Activated naive CD4-positive, alpha-beta T cell treated with anti-CD3 and anti-CD28 coated beads, Interleukin-2, amount 10 ng/mL, durations not matched to agents 7 days and 5 days (primary cell): ENCODE measurements around the gene GINS2.

Experiments
- CTCF ChIA-PET: fragments of 350-600 bp; sonication (Branson Sonifier 250); formaldehyde crosslinking; loops from one replicate; lab custom pipeline; 2021; ENCODE audit warnings: antibody characterized with exemption; lab: Charles Lee
- DNase-seq: peaks from one replicate; pipeline ENCODE4 v3.0.0-alpha.2; 2020
- H3K27ac Mint-ChIP-seq: one replicate; pipeline ENCODE4 v1.8.0; 2021; ENCODE audit warnings: mild to moderate bottlenecking, moderate library complexity, mixed read lengths
- H3K27me3 Mint-ChIP-seq: one replicate; pipeline ENCODE4 v1.8.0; 2021; ENCODE audit warnings: mild to moderate bottlenecking, mixed read lengths
- H3K36me3 Mint-ChIP-seq: one replicate; pipeline ENCODE4 v1.8.0; 2021; ENCODE audit warnings: mixed read lengths
- H3K4me1 Mint-ChIP-seq: one replicate; pipeline ENCODE4 v1.8.0; 2021; ENCODE audit warnings: mixed read lengths
- H3K4me3 Mint-ChIP-seq: one replicate; pipeline ENCODE4 v1.8.0; 2021; ENCODE audit warnings: mild to moderate bottlenecking, moderate library complexity, mixed read lengths
- H3K9me3 Mint-ChIP-seq: one replicate; pipeline ENCODE4 v1.8.0; 2021; ENCODE audit warnings: mixed read lengths

Gene GINS2

DNA sequence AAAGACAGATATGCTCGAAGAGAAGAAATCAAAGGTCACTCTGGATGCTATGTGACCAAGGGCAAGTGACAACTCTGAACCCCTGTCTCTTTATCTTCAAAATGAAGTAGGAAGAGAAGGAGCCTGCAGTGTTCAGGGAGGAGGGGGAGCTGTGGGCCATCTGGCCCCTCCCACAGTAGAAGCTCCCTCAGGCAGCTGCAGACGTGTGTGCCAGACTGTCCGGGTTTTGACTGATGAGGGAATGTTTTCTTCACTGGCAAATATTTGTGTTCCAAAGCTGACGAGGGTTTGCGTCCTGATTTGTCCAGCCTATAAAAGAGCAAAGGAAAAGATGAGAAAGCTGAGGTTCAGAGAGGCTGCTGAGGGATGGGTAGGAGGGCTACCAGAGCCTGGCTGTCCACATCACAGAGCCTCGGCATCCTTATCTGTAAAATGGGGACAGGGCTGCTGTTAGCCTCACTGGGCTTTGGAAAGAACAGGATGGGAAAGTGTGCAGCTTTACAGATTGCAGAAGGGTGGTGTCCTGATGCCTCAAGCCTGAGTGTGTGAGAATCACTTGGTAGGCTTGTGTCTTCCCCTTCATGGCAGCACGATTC, 1.8 kb upstream of the GINS2 start:
- CTCF ChIA-PET: interaction anchor here (1.1 to 2.1 kb wide), 2 partner anchors 28 to 32 kb away, joined by 5 to 7 read pairs; no protein-coding TSS in a partner anchor
- peaks cover 8% of the 10 kb centered on the region for H3K36me3 Mint-ChIP-seq
- H3K4me3 Mint-ChIP-seq: no peak overlapping the region
- DNase-seq: no peak
- H3K27ac Mint-ChIP-seq: no peak overlapping the region
- H3K4me1 Mint-ChIP-seq: peaks cover 23% of the 10 kb centered on the region
- no peaks in the 10 kb centered on the region for H3K9me3 Mint-ChIP-seq
- peaks cover 55% of the 10 kb centered on the region for H3K27me3 Mint-ChIP-seq

DNA sequence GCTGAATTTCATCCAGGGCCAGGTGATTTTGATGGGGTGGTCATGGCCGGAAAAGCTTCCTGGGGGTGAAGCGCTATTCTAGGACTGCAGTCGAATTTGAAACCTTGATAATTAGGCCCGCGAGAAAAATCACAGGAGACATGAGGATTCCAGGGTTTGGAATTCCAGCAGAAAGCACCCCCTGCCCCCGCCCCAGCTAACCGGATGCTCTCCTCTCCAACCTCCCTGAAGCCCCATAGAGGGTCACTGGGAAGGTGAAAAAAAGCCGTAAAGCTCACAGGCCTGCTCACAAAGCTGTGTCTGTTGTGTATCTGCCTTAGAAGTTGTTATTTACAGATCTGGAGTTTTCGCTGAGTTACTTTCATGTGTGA, 1.2 kb upstream of the GINS2 start:
- CTCF ChIA-PET: interaction anchor here (1.1 to 2.1 kb wide), 2 partner anchors 28 to 31 kb away, joined by 5 to 7 read pairs; no protein-coding TSS in a partner anchor
- H3K27me3 Mint-ChIP-seq: peaks cover 48% of the 10 kb centered on the region
- peaks cover 8% of the 10 kb centered on the region for H3K36me3 Mint-ChIP-seq
- peaks cover 23% of the 10 kb centered on the region for H3K4me1 Mint-ChIP-seq
- DNase-seq: no peak
- H3K9me3 Mint-ChIP-seq: no peaks in the 10 kb centered on the region
- peak overlapping the region; percentile 15 for H3K4me3 Mint-ChIP-seq
- no peak overlapping the region for H3K27ac Mint-ChIP-seq

DNA sequence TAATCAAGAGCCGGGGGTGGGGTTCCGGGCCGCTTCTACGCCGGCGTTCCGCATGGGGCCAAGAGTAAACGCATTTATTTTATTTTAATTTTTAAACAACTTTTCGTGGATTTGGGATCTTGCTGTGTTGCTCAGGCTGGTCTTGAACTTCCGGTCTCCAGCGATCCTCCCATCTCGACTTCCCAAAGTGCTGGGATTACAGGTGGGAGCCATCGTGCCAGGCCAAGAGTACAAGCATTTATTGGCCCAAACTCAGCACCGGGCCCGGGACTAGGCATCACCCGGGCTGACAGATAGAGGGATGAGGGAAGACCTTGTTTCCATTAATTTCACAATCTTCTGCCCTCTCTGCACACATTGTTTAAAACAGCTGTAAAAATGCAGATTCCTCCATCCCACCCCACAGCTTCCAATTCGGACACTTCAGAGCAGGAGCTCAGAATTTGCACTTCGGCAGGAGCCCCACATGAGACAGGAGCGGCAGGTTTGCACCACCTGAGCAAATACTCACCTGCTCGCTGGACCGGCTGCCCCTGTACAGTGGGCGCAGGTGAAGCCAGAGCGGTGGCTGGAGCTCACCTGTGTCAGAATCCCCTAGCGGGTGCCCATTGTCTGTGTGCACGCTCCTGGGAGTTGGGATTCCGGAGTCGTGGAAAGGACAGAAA, 663 bp upstream of the GINS2 start:
- Mint-ChIP-seq H3K27ac (no peak overlapping the region), H3K27me3 (peaks cover 45% of the 10 kb centered on the region), H3K4me3 (peak overlapping the region; percentile 64), H3K9me3 (no peaks in the 10 kb centered on the region), H3K36me3 (peaks cover 8% of the 10 kb centered on the region), H3K4me1 (peaks cover 24% of the 10 kb centered on the region)
- CTCF ChIA-PET: interaction anchor here (1.1 to 2.1 kb wide), 3 partner anchors 29 to 273 kb away, joined by 3 to 7 read pairs (median 5); no protein-coding TSS in a partner anchor
- no peak for DNase-seq

DNA sequence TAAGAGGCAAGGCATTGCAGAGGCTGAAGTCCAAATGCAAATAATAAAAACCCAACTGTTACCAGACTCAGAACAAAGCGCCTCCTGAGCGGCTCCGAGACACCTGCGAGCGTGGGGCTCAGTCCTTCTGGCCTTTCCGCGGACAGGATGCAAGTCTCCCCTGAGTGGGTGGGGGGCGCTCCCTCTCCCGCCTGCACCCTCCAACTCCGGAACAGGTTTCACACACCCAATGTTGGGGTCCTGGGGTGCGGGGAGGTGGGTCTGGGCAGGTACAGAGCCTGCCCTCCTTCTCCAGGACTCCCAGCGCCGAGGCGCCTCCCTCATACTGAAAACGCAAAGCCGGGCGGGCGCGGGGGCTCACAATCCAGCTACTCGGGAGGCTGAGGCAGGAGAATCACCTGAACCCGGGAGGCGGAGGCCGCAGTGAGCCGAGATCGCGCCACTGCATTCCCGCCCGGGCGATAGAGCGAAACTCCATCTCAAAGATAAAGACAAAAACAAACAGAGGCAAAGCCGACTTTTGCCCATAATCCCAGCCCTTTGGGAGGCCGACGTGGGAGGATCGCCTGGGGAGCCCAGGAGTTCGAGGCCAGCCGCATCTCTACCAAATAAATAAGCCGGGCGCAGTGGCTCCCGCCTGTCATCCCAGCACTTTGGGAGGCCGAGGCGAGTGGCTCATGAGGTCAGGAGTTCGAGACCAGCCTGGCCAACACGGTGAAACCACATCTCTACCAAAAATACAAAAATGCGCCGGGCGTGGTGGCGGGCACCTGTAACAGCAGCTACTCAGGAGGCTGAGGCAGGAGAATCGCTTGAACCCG, 893 bp downstream of the GINS2 start:
- Mint-ChIP-seq H3K4me3 (peak overlapping the region; percentile 81), H3K36me3 (peaks cover 15% of the 10 kb centered on the region), H3K27ac (peak overlapping the region; percentile 80), H3K4me1 (peaks cover 28% of the 10 kb centered on the region), H3K9me3 (no peaks in the 10 kb centered on the region), H3K27me3 (peaks cover 31% of the 10 kb centered on the region)
- CTCF ChIA-PET: interaction anchor here (1.2 kb wide), 1 partner anchor 272 kb away, joined by 3 read pairs; no protein-coding TSS in a partner anchor
- peak; percentile 33 for DNase-seq

DNA sequence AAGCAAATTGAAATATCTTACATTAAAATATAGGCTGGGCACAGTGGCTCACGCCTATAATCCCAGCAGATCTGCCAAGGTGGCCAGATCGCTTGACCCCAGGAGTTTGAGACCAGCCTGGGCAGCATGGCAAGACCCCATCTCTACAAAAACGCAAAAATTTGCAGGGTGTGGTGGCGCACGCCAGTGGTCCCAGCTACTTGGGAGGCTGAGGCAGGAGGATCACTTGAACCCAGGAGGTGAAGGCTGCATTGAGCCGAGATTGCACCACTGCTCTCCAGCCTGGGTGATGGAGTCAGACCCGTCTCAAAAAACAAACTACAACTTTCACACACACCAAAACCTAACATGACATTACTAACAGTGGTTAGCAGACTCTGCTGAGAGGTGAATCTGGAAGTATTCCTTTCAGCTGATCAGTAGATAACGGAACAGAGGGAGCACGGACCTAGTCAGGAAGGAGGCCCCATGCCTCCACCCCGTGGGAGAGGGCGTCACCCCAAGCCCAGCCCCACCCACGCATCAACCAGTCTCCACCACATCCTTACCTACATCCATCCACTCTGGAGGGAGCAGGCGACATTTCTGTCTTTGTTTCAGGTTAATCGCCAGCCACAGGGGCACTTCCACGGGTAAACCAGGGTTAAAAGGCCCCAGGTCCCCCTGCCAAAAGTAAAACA, 1.7 kb downstream of the GINS2 start:
- DNase-seq: peak; percentile 74

DNA sequence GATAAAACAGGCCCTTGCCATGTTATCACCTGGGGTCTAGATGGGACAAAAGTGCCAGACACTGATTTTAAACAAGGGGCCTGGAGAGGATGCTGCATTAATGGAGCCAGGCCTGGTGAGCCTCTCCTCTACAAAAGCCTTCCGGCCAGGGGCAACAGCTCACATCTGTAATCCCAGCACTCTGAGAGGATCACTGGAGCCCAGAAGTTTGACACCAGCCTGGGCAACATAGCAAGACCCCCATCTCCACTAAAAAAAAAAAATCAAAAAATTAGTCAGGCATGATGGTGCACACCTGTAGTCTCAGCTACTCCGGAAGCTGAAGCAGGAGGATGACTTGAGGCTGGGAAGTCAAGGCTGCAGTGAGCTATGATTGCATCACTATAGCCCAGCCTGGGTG, 3.5 kb downstream of the GINS2 start:
- H3K27ac Mint-ChIP-seq: no peak overlapping the region
- CTCF ChIA-PET: interaction anchor here (0.6 to 1.4 kb wide), 4 partner anchors 10 to 117 kb away, joined by 3 to 4 read pairs (median 4); no protein-coding TSS in a partner anchor
- no peaks in the 10 kb centered on the region for H3K9me3 Mint-ChIP-seq

More for the DNA sequence above, 1.7 kb downstream of the GINS2 start:
- CTCF ChIA-PET: interaction anchor here (1.3 kb wide), 1 partner anchor 379 kb away, joined by 3 read pairs; no protein-coding TSS in a partner anchor
- peak overlapping the region; percentile 81 for H3K4me3 Mint-ChIP-seq
- H3K27ac Mint-ChIP-seq: peak overlapping the region; percentile 79
- H3K27me3 Mint-ChIP-seq: peaks cover 25% of the 10 kb centered on the region
- peaks cover 28% of the 10 kb centered on the region for H3K4me1 Mint-ChIP-seq
- H3K9me3 Mint-ChIP-seq: no peaks in the 10 kb centered on the region
- peaks cover 15% of the 10 kb centered on the region for H3K36me3 Mint-ChIP-seq

DNA sequence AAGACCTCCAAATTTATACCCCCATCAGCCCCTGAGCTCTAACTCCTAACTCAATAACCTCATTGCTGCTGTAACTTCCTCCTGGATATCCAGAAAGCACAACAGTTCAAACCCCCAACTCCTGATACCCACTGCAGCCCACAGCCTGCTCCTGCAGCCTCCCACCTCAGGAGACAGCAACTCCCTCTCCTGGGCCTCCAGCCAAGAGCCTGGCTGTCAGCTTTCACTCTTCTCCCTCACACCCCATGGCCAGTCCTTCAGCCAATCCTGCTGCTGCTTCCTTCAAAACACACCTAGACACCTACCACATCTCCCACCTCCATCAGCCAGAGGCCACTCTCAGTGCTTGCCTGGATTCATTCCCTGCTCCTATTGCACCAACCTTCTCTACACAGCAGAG, 5.4 kb downstream of the GINS2 start:
- Mint-ChIP-seq H3K4me1 (peaks cover 36% of the 10 kb centered on the region), H3K4me3 (no peak overlapping the region), H3K9me3 (no peaks in the 10 kb centered on the region), H3K27ac (no peak overlapping the region), H3K36me3 (peaks cover 30% of the 10 kb centered on the region), H3K27me3 (no peaks in the 10 kb centered on the region)
- DNase-seq: no peak
- CTCF ChIA-PET: interaction anchor here (0.8 to 2.3 kb wide), 3 partner anchors 24 to 67 kb away, joined by 3 to 5 read pairs (median 5); no protein-coding TSS in a partner anchor

More for the DNA sequence above, 3.5 kb downstream of the GINS2 start:
- Mint-ChIP-seq H3K27me3 (peaks cover 8% of the 10 kb centered on the region), H3K4me3 (no peak overlapping the region), H3K4me1 (peaks cover 38% of the 10 kb centered on the region), H3K36me3 (peaks cover 25% of the 10 kb centered on the region)
- DNase-seq: no peak

DNA sequence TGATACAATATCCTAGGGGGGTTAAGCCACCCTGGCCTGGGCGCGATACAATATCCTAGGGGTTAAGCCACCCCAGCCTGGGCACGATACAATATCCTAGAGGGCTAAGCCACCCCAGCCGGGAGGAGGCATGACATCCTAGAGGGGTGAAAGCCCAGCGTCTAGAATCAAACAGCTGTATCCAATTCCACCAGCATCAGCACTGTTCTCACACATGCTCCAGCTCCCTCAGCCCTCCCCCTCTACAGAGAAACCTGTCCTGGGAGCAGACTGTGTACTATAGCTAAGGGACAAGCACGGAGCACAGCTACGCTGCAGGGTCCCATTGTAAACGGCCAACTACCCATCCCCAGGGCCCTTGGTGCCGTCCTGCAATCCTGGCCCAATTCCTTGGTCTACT, 6.2 kb downstream of the GINS2 start:
- DNase-seq: no peak
- CTCF ChIA-PET: interaction anchor here (1.4 to 2.3 kb wide), 2 partner anchors 23 to 35 kb away, joined by 5 read pairs; no protein-coding TSS in a partner anchor
- no peak overlapping the region for H3K4me3 Mint-ChIP-seq
- no peaks in the 10 kb centered on the region for H3K27me3 Mint-ChIP-seq
- H3K4me1 Mint-ChIP-seq: peaks cover 32% of the 10 kb centered on the region
- H3K36me3 Mint-ChIP-seq: peaks cover 32% of the 10 kb centered on the region
- H3K9me3 Mint-ChIP-seq: no peaks in the 10 kb centered on the region
- no peak overlapping the region for H3K27ac Mint-ChIP-seq

DNA sequence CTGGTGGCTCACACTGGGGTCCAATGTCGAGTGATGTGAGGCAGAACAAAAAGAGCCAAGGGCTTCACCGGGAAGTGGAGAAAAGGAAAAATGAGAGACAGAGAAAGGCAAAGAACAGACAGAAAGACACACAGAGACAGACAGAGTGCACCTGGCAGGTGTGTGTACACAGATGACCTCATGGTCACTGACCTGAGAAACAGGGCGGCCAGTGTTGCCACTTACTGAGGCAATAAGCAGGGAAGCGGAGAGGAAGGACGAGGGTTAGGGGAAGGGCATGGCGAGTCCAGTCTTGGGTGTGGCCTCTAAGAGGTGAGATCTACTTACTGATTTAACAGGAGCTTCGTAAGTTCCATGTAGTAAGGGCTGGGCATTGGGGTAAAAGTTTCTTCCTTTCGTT, 7.5 kb downstream of the GINS2 start:
- no peak for DNase-seq
- CTCF ChIA-PET: interaction anchor here (1.2 kb wide), 1 partner anchor 22 kb away, joined by 3 read pairs; no protein-coding TSS in a partner anchor
- peaks cover 21% of the 10 kb centered on the region for H3K4me1 Mint-ChIP-seq
- H3K9me3 Mint-ChIP-seq: no peaks in the 10 kb centered on the region
- H3K27ac Mint-ChIP-seq: peak overlapping the region; percentile 14
- H3K36me3 Mint-ChIP-seq: peaks cover 26% of the 10 kb centered on the region
- H3K4me3 Mint-ChIP-seq: no peak overlapping the region
- H3K27me3 Mint-ChIP-seq: no peaks in the 10 kb centered on the region

DNA sequence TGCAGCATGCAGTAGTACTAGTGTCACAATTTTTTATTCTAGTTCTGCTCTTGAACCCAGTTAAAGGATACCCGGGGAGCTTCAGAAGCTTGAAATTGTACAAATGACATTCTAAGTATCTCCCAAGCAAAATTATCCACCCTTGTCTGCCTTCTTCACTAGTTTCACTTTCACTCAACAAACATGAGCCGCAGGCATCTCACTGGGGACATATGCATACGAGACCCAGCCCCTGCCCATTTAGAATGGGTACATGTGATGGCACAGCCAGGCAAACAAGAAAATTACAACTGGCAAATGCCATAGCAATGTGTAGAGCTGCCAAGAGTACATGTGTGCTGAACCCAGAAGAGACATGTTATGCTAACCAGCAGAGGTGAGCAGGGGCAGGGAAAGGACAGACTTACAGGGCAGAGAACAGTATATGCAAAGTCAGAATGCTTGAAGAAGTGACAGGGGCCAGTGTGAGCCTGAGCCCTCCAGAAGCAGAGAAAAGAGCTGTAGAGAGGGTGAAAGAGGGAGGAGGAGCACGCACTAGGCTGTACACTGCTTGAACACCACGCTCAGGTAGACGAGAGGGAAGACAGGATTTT, 8.3 kb downstream of the GINS2 start:
- H3K27ac Mint-ChIP-seq: peak overlapping the region; percentile 64
- H3K27me3 Mint-ChIP-seq: no peaks in the 10 kb centered on the region
- H3K9me3 Mint-ChIP-seq: no peaks in the 10 kb centered on the region
- no peak for DNase-seq
- H3K4me1 Mint-ChIP-seq: peaks cover 17% of the 10 kb centered on the region
- peaks cover 31% of the 10 kb centered on the region for H3K36me3 Mint-ChIP-seq
- CTCF ChIA-PET: no interaction called here
- no peak overlapping the region for H3K4me3 Mint-ChIP-seq

DNA sequence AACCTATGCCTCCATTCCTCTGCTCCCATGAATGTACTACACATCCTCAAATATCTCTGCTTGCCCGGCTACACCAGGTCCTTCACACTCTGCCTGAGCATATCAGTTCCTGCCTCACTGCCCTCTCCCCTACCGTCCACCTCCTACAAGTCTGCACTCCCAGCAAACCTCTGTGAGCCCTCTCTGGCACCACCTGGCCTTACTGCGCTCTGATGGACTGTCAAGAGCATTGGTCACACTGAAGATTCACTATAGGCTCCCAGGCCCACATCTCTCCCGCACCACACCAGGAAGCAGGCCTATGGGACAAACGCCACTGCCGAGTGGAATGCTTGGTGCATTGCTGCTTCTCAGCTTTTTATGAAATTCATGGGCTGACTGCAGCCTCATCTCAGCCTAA, 8.9 kb downstream of the GINS2 start:
- H3K4me3 Mint-ChIP-seq: no peak overlapping the region
- CTCF ChIA-PET: no interaction called here
- H3K36me3 Mint-ChIP-seq: peaks cover 37% of the 10 kb centered on the region
- H3K27me3 Mint-ChIP-seq: no peaks in the 10 kb centered on the region
- DNase-seq: no peak
- no peaks in the 10 kb centered on the region for H3K9me3 Mint-ChIP-seq
- peak overlapping the region; percentile 64 for H3K27ac Mint-ChIP-seq
- peaks cover 17% of the 10 kb centered on the region for H3K4me1 Mint-ChIP-seq

DNA sequence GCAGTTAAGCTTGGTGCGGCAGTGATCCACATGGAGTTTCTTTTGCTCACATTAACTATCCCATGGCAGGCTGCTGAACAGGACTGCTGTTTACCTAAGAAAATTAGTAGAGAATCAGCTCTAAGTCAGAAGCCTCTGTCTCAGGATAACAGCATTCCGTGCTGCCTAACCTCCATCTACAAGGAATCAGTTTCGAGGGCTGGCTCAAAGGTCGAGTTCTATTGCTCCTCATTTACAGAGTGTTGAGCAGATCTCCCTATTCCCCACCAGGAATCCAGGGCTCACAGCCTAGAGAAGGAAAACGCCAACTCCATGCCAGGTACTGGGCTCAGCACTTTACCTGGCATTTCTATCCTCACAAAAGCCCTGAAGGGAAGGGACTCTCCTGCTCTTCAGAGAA, 9.9 kb downstream of the GINS2 start:
- Mint-ChIP-seq H3K9me3 (no peaks in the 10 kb centered on the region), H3K27ac (no peak overlapping the region), H3K4me3 (no peak overlapping the region), H3K36me3 (peaks cover 46% of the 10 kb centered on the region), H3K27me3 (no peaks in the 10 kb centered on the region), H3K4me1 (peaks cover 15% of the 10 kb centered on the region)
- CTCF ChIA-PET: no interaction called here
- DNase-seq: no peak

DNA sequence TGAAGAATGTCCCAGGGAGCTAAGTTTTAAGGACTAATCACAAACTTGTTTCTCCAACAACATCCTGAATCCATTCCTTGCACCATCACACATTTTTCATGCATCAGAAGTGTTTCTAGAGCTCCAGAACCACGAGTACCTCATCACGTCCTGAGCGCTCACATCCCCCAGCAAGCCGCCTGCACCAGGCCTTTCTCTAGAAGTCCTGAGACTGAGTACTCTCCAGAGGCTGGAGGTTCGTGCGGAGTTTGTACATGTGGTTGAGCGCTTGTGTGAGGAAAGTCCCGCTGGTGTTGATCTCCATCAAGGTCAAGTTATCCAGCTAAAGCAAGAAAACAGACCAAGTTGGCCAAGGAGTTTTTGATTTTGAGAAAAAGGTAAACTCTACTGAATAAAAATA, 10.7 kb downstream of the GINS2 start:
- peaks cover 13% of the 10 kb centered on the region for H3K4me1 Mint-ChIP-seq
- H3K27ac Mint-ChIP-seq: no peak overlapping the region
- no peak for DNase-seq
- H3K36me3 Mint-ChIP-seq: peaks cover 41% of the 10 kb centered on the region
- no peak overlapping the region for H3K4me3 Mint-ChIP-seq
- CTCF ChIA-PET: no interaction called here
- H3K9me3 Mint-ChIP-seq: no peaks in the 10 kb centered on the region
- no peaks in the 10 kb centered on the region for H3K27me3 Mint-ChIP-seq
